Ovary (tissue), 3 donors: ENCODE data around the gene SCIN.

Experiments
- CTCF ChIP-seq, 3 donors: fragments of 450-650 bp in 2 of 3; fragments of 200-600 bp in 1 of 3; IDR thresholded peaks; one replicate each; pipeline versions ENCODE4 v1.5.1 to v1.8.0; 2016 to 2022; ENCODE audit warnings: antibody characterized with exemption in 3 of 3, mild to moderate bottlenecking in 1 of 3
- EP300 ChIP-seq: sonication (generic); formaldehyde crosslinking; IDR thresholded peaks from one replicate; pipeline ENCODE4 v1.6.1; 2017; ENCODE audit warnings: antibody characterized with exemption
- POLR2A ChIP-seq: fragments of 450-650 bp; IDR thresholded peaks from one replicate; pipeline ENCODE4 v1.6.1; 2017; ENCODE audit warnings: antibody characterized with exemption, mild to moderate bottlenecking, moderate library complexity
- donor health status: DM: no; HTN: no; CAD: no.

GRCh38 chr7:12629816-12630512 is 59.4 kb downstream of the SCIN start:
- no peak for TF ChIP-seq CTCF (IDR thresholded peaks at IDR 0.05)
- TF ChIP-seq EP300, result no peak
- no peak for TF ChIP-seq POLR2A
